Stimulated activated CD8-positive, alpha-beta memory T cell treated with anti-CD3 and anti-CD28 coated beads, Interleukin-12 subunit alpha, Interleukin-12 subunit beta, amount 100 ng/mL, for 1 hour (primary cell): ENCODE data around the gene OR7G3.

Experiments
- DNase-seq: peaks from one replicate; pipeline ENCODE4 v3.0.0-alpha.2; 2020; ENCODE audit warnings: low read depth

Gene OR7G3

DNA sequence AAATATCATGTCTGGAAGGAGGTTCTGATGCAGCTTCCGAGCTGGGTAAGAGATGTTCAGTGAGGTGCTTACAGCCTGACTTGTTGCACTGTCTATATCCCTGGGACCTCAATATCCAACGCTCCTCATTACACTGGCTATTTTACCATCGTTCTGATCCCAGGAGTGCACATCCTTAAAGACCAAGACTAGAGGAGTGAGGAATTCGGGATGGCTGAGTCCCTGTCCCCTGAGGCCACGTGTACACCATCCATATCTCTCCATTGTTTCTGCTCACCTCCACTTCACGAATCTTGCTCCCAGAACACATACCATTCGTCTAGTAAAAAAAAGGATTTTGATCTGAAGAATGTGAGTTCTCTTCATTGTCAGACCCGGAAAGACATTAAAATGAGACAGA, 19.4 kb downstream of the OR7G3 start, which contains the start of gene OR7G2:
OR7G2 (minus strand) TSS at position 101 of the 400 bp plus-strand sequence. CDS start 4,232 bp downstream, outside the sequence.
- no peak for DNase-seq

DNA sequence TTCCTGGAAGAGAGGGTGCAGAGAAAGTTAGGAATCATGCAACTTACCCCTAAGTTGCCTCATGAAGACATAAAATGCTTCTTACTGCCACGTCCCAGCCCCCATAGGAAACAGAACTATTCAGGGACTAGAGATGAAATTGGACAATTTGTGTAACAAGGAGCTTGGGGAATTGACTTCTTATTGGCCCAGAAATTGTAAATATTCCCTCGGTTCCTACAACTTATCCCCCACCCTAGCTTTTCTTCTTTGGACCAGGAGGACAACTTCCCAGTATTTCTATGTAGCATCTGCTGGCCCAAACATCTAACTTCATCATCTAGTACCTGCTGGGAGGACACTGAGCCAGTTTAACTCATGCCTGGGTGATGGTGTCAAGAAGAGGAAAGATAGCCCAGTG, 40.0 kb downstream of the OR7G3 start, which contains the start of gene OR1M1:
OR1M1 (plus strand) TSS at position 301 of the 400 bp plus-strand sequence. CDS start 6,184 bp downstream, outside the sequence.
- no peak for DNase-seq

DNA sequence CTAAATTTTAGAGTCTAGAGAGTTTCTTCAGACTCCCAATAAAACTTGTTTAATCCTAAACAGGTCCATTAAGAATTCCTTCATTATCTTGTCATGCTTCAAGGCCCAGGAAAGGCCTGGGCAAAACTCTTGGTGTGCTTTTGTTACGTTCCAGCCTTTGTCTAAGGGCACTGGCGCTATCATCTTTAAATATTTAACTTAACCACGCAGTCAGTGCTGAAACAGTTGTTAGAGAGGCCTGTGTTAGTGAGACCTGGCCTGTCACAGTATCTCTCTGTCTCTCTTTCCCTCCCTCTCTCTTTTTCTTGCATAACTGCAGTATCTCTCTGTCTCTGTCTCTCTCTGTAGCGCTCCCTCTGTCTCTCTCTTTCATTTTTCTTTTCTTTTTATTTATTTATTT, 48.1 kb downstream of the OR7G3 start:
- DNase-seq = no peak

DNA sequence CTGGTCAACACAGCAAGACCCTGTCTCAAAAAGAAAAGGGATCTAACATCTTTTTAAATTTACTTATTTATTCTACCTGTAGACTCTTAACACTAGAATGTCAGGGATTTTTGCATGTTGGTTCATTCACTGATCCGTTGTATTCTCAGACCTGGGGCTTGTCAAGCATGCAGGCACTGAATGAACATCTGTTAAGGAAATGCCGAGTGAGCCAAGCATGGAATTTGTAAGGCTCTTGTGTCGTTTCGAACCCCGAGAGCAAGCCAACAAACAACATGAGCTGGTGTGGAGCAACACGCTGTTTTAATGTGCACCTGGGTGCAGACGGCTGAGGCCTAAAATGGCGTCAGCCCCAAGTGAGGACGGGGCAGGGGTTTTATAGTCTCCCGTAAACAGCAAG, 49.8 kb downstream of the OR7G3 start:
- DNase-seq = no peak
